Keratinocyte (primary cell): Measurements from ENCODE around the gene SEC24A. TPM values are rescaled to one million over a fixed set of nuclear protein-coding genes. Genes with fewer than 3 reads are reported as not detected.

ENCODE experiments used
- DNase-seq: peaks from one replicate; pipeline ENCODE4 v3.0.0-alpha.2; 2011; ENCODE audit warnings: low read depth, missing footprints, low spot score
- FAIRE-seq: peaks from 2 replicates; lab custom pipeline; 2011; peaks lifted over from hg19 to GRCh38; lab: Jason Lieb, UNC
- H2AFZ ChIP-seq: 2 replicates; pipeline ENCODE4 v1.6.0; 2012; ENCODE audit warnings: low read length, control low read depth, inconsistent platforms; ENCODE audit not compliant: control insufficient read depth
- H3K27ac ChIP-seq: 2 replicates; pipeline ENCODE4 v1.5.1; 2011; ENCODE audit warnings: low read length; ENCODE audit not compliant: control insufficient read depth, insufficient read depth
- H3K27me3 ChIP-seq: 3 replicates; pipeline ENCODE4 v1.6.0; 2011; ENCODE audit warnings: low read length; ENCODE audit not compliant: control insufficient read depth, insufficient read depth; ENCODE audit errors: extremely low read depth
- H3K36me3 ChIP-seq, 2 experiments: 2 replicates in 1 of 2; 3 replicates in 1 of 2; pipeline ENCODE4 v1.5.1; 2011; ENCODE audit warnings: low read length in 2 of 2, mild to moderate bottlenecking in 1 of 2; ENCODE audit not compliant: control insufficient read depth in 2 of 2, insufficient read depth in 2 of 2; ENCODE audit errors: extremely low read depth in 1 of 2
- H3K4me1 ChIP-seq: 3 replicates; pipeline ENCODE4 v1.5.1; 2011; ENCODE audit warnings: low read length; ENCODE audit not compliant: control insufficient read depth, insufficient read depth; ENCODE audit errors: extremely low read depth
- H3K4me2 ChIP-seq: 3 replicates; pipeline ENCODE4 v1.6.0; 2011; ENCODE audit warnings: low read depth, low read length; ENCODE audit not compliant: control insufficient read depth, insufficient read depth; ENCODE audit errors: extremely low read depth
- H3K4me3 ChIP-seq, 3 experiments: fragments of 200-600 bp in 1 of 3; sonication (generic) in 1 of 3; 2 replicates in 2 of 3; 3 replicates in 1 of 3; pipeline ENCODE4 v1.5.1; 2011 to 2016; ENCODE audit warnings: low read length in 3 of 3, mild to moderate bottlenecking in 3 of 3, control low read depth in 2 of 3, inconsistent platforms in 1 of 3, low read depth in 1 of 3, mixed read lengths in 1 of 3, mixed run types in 1 of 3, moderate library complexity in 1 of 3; ENCODE audit not compliant: control insufficient read depth in 2 of 3, insufficient read depth in 2 of 3; ENCODE audit errors: extremely low read depth in 1 of 3
- H3K79me2 ChIP-seq: 2 replicates; pipeline ENCODE4 v1.6.0; 2012; ENCODE audit warnings: low read length; ENCODE audit not compliant: control insufficient read depth, insufficient read depth
- H3K9ac ChIP-seq: 3 replicates; pipeline ENCODE4 v1.6.0; 2011; ENCODE audit warnings: low read length; ENCODE audit not compliant: control insufficient read depth, insufficient read depth; ENCODE audit errors: extremely low read depth
- H3K9me1 ChIP-seq: 3 replicates; pipeline ENCODE4 v1.6.0; 2011; ENCODE audit warnings: low read length; ENCODE audit not compliant: control insufficient read depth, insufficient read depth; ENCODE audit errors: extremely low read depth
- H3K9me3 ChIP-seq: 2 replicates; pipeline ENCODE4 v1.5.1; 2012; ENCODE audit warnings: low read depth, low read length; ENCODE audit not compliant: control insufficient read depth
- H4K20me1 ChIP-seq: 3 replicates; pipeline ENCODE4 v1.6.0; 2011; ENCODE audit warnings: low read length; ENCODE audit not compliant: control insufficient read depth, insufficient read depth; ENCODE audit errors: extremely low read depth
- CTCF ChIP-seq, 3 experiments: IDR thresholded peaks in 1 of 3; conservative IDR thresholded peaks in 1 of 3; optimal IDR thresholded peaks in 1 of 3; 2 replicates in 2 of 3; 3 replicates in 1 of 3; pipeline versions ENCODE3 to v1.5.1; 2011; ENCODE audit warnings: low read length in 3 of 3, mild to moderate bottlenecking in 3 of 3, moderate library complexity in 2 of 3, control low read depth in 1 of 3, inconsistent platforms in 1 of 3; ENCODE audit not compliant: insufficient read depth in 2 of 3; ENCODE audit errors: extremely low read depth in 1 of 3
- EZH2 ChIP-seq: IDR thresholded peaks from one replicate; pipeline ENCODE4 v1.6.1; 2012; ENCODE audit warnings: inconsistent platforms, mild to moderate bottlenecking, low read length, moderate library complexity
- dilution Hi-C: fragments of 300-500 bp; cut with MboI; formaldehyde crosslinking; loops from one replicate; pipeline ENCODE4 v1.7.0; 2020; ENCODE audit warnings: low sequenced_read_pairs; ENCODE audit not compliant: extremely low pct_ligation_motif_present
- polyA plus RNA-seq, 5 experiments: library from polyadenylated mRNA; depleted of rRNA in 3 of 5; stranded (reverse) in 3 of 5; stranded (forward) in 1 of 5; unstranded in 1 of 5; fragments of >200 nt; gene quantifications; 1 replicate in 1 of 5; 2 replicates in 3 of 5; 3 replicates in 1 of 5; pipeline versions ENCODE4 v1.2.1 to v1.2.3, GENCODE V29; 2011 to 2012; ENCODE audit warnings: missing spikeins in 2 of 5, low read depth in 1 of 5, low replicate concordance in 1 of 5

The SEC24A gene
- polyA plus RNA-seq, 1 donor (not counting 4 experiments of a cell fraction or from before 2014, with no cell fraction given): 18.3 TPM

- H4K20me1 ChIP-seq: no peaks in the 10 kb centered on the region
- H3K4me1 ChIP-seq: peaks cover 2% of the 10 kb centered on the region
- H3K27ac ChIP-seq: no peak overlapping the region
- no peak overlapping the region for H3K4me3 ChIP-seq
- H2AFZ ChIP-seq: no peak overlapping the region
- dilution Hi-C loops: no loop called here
- H3K9ac ChIP-seq: no peak overlapping the region
- TF ChIP-seq CTCF (optimal IDR thresholded peaks at IDR 0.05 in 1 of 3, IDR thresholded peaks at IDR 0.05 in 1 of 3, conservative IDR thresholded peaks at IDR 0.05 in 1 of 3; ENCODE audit: extremely low read depth in 1 of 3, insufficient read depth in 2 of 3, low read length in 3 of 3) (no peak), EZH2 (no peak)
- H3K9me1 ChIP-seq: no peaks in the 10 kb centered on the region
- H3K4me2 ChIP-seq: no peak overlapping the region
- no peaks in the 10 kb centered on the region for H3K27me3 ChIP-seq
- H3K36me3 ChIP-seq: no peaks in the 10 kb centered on the region
- no peaks in the 10 kb centered on the region for H3K9me3 ChIP-seq
- FAIRE-seq (no peak), DNase-seq (no peak)
- H3K79me2 ChIP-seq: peaks cover 4% of the 10 kb centered on the region
These were observed 11.4 kb upstream of the SEC24A start for GRCh38 chr5:134637116-134637721.

DNA sequence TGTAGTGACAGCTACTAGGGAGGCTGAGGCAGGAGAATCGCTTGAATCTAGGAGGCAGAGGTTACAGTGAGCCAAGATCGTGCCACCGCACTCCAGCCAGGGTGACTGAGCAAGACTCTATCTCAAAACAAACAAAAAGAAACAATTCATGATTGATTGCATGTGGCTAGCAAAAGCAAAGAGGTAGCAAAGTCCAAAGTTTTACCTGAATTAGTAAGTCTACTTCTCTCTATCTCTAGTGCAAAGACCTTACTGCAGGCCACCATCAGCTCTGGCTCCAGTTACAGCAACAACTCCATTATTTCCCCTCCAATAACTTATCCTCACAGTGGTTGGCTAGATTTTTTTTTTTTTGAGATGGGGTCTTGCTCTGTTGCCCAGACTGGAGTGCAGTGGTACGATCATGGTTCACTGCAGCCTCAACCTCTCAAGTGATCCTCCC, 9.8 kb upstream of the SEC24A start:
- TF ChIP-seq EZH2 (no peak), CTCF (optimal IDR thresholded peaks at IDR 0.05 in 1 of 3, IDR thresholded peaks at IDR 0.05 in 1 of 3, conservative IDR thresholded peaks at IDR 0.05 in 1 of 3; ENCODE audit: extremely low read depth in 1 of 3, insufficient read depth in 2 of 3, low read length in 3 of 3) (no peak)
- H3K36me3 ChIP-seq: no peaks in the 10 kb centered on the region
- FAIRE-seq: no peak
- no peak overlapping the region for H3K9ac ChIP-seq
- H2AFZ ChIP-seq: no peak overlapping the region
- H4K20me1 ChIP-seq: no peaks in the 10 kb centered on the region
- H3K27me3 ChIP-seq: no peaks in the 10 kb centered on the region
- no peaks in the 10 kb centered on the region for H3K79me2 ChIP-seq
- peaks cover 2% of the 10 kb centered on the region for H3K4me1 ChIP-seq
- no peak overlapping the region for H3K4me2 ChIP-seq
- dilution Hi-C loops: no loop called here
- H3K9me3 ChIP-seq: no peaks in the 10 kb centered on the region
- no peak overlapping the region for H3K4me3 ChIP-seq
- no peak overlapping the region for H3K27ac ChIP-seq
- DNase-seq: no peak
- no peaks in the 10 kb centered on the region for H3K9me1 ChIP-seq
